Upper lobe of right lung (tissue), 1 donor: ENCODE results near the gene CCDC83. TPM values are rescaled to one million over a fixed set of nuclear protein-coding genes. Genes with fewer than 3 reads are reported as not detected.
"Not testable (repeated sequence)": the region's sequence is repeated elsewhere in the genome, so short reads cannot be mapped to it uniquely, and the experiment has no call there.

Source experiments
- ATAC-seq: fragments of 200-7000 bp; cut with Tn5 transposase; one replicate; pipeline ENCODE4 v1.9.1; 2020; ENCODE audit warnings: mild to moderate bottlenecking, moderate library complexity
- DNase-seq: peaks from one replicate; pipeline ENCODE4 v3.0.0-alpha.2; 2020
- H3K27ac ChIP-seq: fragments of 200-600 bp; one replicate; pipeline ENCODE4 v1.8.0; 2022
- H3K27me3 ChIP-seq: fragments of 200-600 bp; one replicate; pipeline ENCODE4 v1.8.0; 2022; ENCODE audit warnings: mild to moderate bottlenecking
- H3K36me3 ChIP-seq: fragments of 200-600 bp; one replicate; pipeline ENCODE4 v1.8.0; 2022
- H3K4me1 ChIP-seq: fragments of 200-600 bp; one replicate; pipeline ENCODE4 v1.8.0; 2022
- H3K4me3 ChIP-seq: fragments of 200-600 bp; one replicate; pipeline ENCODE4 v1.8.0; 2022; ENCODE audit warnings: mild to moderate bottlenecking
- H3K9me3 ChIP-seq: fragments of 200-600 bp; one replicate; pipeline ENCODE4 v1.8.0; 2022
- CTCF ChIP-seq: fragments of 200-600 bp; IDR thresholded peaks from one replicate; pipeline ENCODE4 v1.8.0; 2022; ENCODE audit warnings: antibody characterized with exemption
- intact Hi-C: fragments of 100-400 bp; cut with DNase I; formaldehyde crosslinking; loops from one replicate; pipeline ENCODE4 v1.11.0; 2022
- total RNA-seq: library from RNA; stranded (reverse); fragmentation: NEBNext Ultra II Directional; extraction: Animal tissue kit (Norgen Biotek cat#: 25700); gene quantifications from one replicate; pipeline ENCODE4 v1.2.1, GENCODE V29; 2021
- donor health status: DM: no; HTN: yes; CAD: no; lungs with severe emphysema.

The CCDC83 gene
- total RNA-seq, 1 donor from 2014 or later, result not detected

DNA sequence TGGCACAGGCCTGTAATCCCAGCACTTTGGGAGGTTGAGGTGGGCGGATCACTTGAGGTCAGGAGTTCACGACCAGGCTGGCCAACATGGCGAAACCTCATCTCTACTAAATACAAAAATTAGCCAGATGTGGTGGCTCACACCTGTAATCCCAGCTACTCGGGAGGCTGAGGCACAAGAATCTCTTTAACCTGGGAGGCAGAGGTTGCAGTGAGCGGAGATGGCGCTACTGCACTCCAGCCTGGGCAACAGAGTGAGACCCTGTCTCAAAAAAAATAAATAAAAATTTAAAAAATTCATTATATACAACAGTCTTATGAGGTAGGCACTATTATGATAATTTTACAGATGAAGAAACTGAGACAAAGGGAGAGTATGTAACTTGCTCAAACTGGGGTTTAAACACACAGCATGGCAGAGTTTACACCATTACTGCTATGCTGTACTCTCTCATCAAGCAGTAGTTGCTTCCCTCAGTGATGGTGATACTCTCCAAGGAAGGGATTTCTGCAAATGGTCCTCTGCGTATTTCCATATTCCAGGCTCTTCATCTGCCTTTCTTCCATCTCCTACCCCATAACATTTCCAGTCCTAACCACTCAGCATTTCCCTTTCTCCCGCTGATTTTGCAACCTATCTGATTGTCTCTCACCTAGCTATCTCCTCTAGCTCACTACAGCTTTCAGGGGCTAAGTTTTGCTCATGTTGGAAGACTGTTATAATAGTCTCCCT is 95.3 kb downstream of the CCDC83 start:
- ATAC-seq (no peak), DNase-seq (no peak)
- intact Hi-C loops, result no loop called here
- no peak overlapping the region for H3K4me3 ChIP-seq
- peaks cover 3% of the 10 kb centered on the region for H3K36me3 ChIP-seq
- H3K27ac ChIP-seq, result no peak overlapping the region
- H3K9me3 ChIP-seq, result no peaks in the 10 kb centered on the region
- H3K4me1 ChIP-seq, result peaks cover 25% of the 10 kb centered on the region
- TF ChIP-seq CTCF, result no peak
- H3K27me3 ChIP-seq, result no peaks in the 10 kb centered on the region

GRCh38 chr11:85951049-85951405 is 95.8 kb downstream of the CCDC83 start:
- no peak for DNase-seq
- Histone ChIP-seq H3K4me1 (peaks cover 25% of the 10 kb centered on the region), H3K9me3 (no peaks in the 10 kb centered on the region), H3K27ac (no peak overlapping the region), H3K27me3 (no peaks in the 10 kb centered on the region), H3K4me3 (no peak overlapping the region), H3K36me3 (peaks cover 8% of the 10 kb centered on the region)
- intact Hi-C loops, result no loop called here
- no peak for TF ChIP-seq CTCF
- ATAC-seq, result no peak

DNA sequence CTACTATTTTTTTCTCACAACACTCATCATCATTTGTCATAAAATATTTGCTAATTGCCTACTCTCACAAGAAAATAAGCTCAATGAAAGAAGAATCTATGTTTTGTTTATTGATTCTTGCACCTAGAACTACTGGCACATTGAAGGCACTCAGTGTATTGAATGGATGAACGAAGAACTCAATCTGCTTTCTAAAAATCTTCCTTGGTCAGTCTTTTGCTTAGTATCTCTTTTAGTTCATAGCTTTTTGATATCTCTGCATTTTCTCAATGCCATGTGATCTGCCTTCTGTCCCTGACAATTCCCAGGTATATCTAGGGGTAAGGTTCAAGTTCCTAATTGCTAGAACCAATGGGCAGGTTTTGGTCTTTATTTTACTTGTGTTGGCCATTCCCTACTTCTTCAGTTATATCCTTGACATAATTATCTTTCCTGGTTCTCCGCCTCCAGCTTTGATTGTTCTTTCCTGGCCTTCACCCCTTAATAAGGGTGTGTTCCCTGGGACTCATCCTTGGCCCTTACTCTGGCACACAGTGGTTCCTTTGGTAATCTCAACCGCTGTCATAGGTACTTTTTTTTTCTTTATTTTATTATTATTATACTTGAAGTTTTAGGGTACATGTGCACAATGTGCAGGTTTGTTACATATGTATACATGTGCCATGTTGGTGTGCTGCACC is 96.4 kb downstream of the CCDC83 start:
- no peak overlapping the region for H3K27ac ChIP-seq
- TF ChIP-seq CTCF, result no peak
- H3K4me3 ChIP-seq, result no peak overlapping the region
- DNase-seq (no peak), ATAC-seq (no peak)
- intact Hi-C loops, result no loop called here
- H3K9me3 ChIP-seq, result no peaks in the 10 kb centered on the region
- H3K36me3 ChIP-seq, result peaks cover 13% of the 10 kb centered on the region
- no peaks in the 10 kb centered on the region for H3K27me3 ChIP-seq
- H3K4me1 ChIP-seq, result peaks cover 25% of the 10 kb centered on the region

DNA sequence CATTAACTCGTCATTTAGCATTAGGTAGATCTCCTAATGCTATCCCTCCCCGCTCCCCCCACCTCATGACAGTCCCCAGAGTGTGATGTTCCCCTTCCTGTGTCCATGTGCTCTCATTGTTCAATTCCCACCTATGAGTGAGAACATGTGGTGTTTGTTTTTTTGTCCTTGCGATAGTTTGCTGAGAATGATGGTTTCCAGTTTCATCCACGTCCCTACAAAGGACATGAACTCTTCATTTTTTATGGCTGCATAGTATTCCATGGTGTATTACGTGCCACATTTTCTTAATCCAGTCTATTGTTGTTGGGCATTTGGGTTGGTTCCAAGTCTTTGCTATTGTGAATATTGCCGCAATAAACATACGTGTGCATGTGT is 96.9 kb downstream of the CCDC83 start:
- H3K27me3 ChIP-seq, H3K4me3 ChIP-seq, ATAC-seq, intact Hi-C loops, DNase-seq, H3K9me3 ChIP-seq, H3K27ac ChIP-seq: not testable (repeated sequence)
- Histone ChIP-seq H3K36me3 (peaks cover 18% of the 10 kb centered on the region), H3K4me1 (peaks cover 20% of the 10 kb centered on the region)

- H3K27me3 ChIP-seq, result no peaks in the 10 kb centered on the region
- intact Hi-C loops, result no loop called here
- peak; percentile 53 for ATAC-seq
- H3K9me3 ChIP-seq, result no peaks in the 10 kb centered on the region
- peaks cover 33% of the 10 kb centered on the region for H3K36me3 ChIP-seq
- H3K4me1 ChIP-seq, result peaks cover 5% of the 10 kb centered on the region
- no peak for TF ChIP-seq CTCF
- H3K4me3 ChIP-seq, result no peak overlapping the region
- DNase-seq, result no peak
- no peak overlapping the region for H3K27ac ChIP-seq
These were observed 98.4 kb downstream of the CCDC83 start for GRCh38 chr11:85953491-85954143.

- no peaks in the 10 kb centered on the region for H3K27me3 ChIP-seq
- no peaks in the 10 kb centered on the region for H3K9me3 ChIP-seq
- ATAC-seq, result no peak
- H3K36me3 ChIP-seq, result peaks cover 50% of the 10 kb centered on the region
- intact Hi-C loops, result no loop called here
- H3K27ac ChIP-seq, result no peak overlapping the region
- no peak for TF ChIP-seq CTCF
- no peak overlapping the region for H3K4me3 ChIP-seq
- no peaks in the 10 kb centered on the region for H3K4me1 ChIP-seq
- no peak for DNase-seq
These were observed 100.3 kb downstream of the CCDC83 start for GRCh38 chr11:85955531-85955930.
